ENCODE data around the gene LRRC32.

DNA sequence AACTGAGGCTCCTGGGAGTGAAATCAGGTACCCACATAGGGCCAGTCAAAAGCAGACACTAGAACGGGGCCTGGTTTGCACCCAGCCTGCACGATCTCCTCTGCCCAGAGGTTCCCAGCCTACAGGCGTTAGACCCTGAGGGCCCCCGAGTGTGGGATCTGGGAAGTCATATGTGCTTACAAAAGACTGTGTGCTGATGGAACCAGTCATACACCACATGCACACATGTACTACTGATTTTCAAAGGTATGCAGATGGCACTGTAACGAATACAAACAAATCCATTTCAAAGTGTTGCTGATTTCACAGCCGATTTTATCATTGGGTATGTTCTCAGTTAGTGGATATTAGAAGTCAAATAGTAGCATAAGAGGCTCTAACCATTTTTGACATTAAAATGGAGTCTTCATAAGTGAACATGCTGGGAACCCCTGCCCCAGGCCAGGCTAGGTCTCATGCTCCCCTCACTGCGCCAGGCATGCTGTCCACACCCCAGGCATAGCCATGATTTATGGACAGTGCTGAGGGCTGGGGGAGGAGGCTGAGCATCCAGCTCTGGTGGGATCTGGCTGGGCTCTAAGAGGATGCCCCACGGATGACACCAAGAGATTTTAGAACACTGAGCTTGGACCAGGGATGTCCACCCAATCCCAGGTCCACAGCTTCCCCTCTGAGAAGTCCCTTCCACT, 38.6 kb upstream of the LRRC32 start:
- TF ChIP-seq, protein P1, sequence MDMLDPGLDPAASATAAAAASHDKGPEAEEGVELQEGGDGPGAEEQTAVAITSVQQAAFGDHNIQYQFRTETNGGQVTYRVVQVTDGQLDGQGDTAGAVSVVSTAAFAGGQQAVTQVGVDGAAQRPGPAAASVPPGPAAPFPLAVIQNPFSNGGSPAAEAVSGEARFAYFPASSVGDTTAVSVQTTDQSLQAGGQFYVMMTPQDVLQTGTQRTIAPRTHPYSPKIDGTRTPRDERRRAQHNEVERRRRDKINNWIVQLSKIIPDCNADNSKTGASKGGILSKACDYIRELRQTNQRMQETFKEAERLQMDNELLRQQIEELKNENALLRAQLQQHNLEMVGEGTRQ (IDR thresholded peaks at IDR 0.05; ENCODE audit: low read depth, low read length), result no peak
- TF ChIP-seq BHLHE40 (IDR thresholded peaks at IDR 0.05; ENCODE audit: low read depth, low read length), result no peak
- TF ChIP-seq, protein P2, sequence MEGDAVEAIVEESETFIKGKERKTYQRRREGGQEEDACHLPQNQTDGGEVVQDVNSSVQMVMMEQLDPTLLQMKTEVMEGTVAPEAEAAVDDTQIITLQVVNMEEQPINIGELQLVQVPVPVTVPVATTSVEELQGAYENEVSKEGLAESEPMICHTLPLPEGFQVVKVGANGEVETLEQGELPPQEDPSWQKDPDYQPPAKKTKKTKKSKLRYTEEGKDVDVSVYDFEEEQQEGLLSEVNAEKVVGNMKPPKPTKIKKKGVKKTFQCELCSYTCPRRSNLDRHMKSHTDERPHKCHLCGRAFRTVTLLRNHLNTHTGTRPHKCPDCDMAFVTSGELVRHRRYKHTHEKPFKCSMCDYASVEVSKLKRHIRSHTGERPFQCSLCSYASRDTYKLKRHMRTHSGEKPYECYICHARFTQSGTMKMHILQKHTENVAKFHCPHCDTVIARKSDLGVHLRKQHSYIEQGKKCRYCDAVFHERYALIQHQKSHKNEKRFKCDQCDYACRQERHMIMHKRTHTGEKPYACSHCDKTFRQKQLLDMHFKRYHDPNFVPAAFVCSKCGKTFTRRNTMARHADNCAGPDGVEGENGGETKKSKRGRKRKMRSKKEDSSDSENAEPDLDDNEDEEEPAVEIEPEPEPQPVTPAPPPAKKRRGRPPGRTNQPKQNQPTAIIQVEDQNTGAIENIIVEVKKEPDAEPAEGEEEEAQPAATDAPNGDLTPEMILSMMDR (conservative IDR thresholded peaks at IDR 0.05; ENCODE audit: low read depth, low read length), result no peak
- no peak for TF ChIP-seq RFX5 (IDR thresholded peaks at IDR 0.05; ENCODE audit: low read depth, low read length)
- TF ChIP-seq, protein P3, sequence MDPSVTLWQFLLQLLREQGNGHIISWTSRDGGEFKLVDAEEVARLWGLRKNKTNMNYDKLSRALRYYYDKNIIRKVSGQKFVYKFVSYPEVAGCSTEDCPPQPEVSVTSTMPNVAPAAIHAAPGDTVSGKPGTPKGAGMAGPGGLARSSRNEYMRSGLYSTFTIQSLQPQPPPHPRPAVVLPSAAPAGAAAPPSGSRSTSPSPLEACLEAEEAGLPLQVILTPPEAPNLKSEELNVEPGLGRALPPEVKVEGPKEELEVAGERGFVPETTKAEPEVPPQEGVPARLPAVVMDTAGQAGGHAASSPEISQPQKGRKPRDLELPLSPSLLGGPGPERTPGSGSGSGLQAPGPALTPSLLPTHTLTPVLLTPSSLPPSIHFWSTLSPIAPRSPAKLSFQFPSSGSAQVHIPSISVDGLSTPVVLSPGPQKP (IDR thresholded peaks at IDR 0.05; ENCODE audit: borderline replicate concordance, low read depth, low read length), result no peak

Measured in IMR-90 (cell line).